Measurements from ENCODE around the gene TSPAN8.

DNA sequence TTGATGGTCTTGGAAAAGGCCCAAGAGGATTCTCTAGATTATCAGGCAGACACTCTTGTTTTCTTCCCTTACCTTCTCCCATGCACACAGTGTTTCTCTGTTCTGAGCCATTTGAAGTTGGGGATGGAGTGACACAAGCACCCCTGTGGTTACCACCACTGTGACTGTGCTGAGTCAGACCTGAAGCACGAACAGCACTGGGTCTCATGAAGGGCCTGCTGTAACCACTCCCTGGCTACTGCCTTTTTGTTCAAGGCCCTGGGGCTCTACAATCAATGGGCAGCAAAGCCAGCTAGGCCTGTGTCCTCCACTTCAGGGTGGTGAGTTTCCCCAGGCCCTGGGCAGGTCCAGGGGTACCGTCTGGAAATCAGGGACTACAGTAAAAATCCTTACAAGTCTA lies 65.5 kb downstream of the TSPAN8 start:
- no peak for TF ChIP-seq NFE2L1 (CRISPR knock-in tag; IDR thresholded peaks at IDR 0.05)
- TF ChIP-seq, protein P1, sequence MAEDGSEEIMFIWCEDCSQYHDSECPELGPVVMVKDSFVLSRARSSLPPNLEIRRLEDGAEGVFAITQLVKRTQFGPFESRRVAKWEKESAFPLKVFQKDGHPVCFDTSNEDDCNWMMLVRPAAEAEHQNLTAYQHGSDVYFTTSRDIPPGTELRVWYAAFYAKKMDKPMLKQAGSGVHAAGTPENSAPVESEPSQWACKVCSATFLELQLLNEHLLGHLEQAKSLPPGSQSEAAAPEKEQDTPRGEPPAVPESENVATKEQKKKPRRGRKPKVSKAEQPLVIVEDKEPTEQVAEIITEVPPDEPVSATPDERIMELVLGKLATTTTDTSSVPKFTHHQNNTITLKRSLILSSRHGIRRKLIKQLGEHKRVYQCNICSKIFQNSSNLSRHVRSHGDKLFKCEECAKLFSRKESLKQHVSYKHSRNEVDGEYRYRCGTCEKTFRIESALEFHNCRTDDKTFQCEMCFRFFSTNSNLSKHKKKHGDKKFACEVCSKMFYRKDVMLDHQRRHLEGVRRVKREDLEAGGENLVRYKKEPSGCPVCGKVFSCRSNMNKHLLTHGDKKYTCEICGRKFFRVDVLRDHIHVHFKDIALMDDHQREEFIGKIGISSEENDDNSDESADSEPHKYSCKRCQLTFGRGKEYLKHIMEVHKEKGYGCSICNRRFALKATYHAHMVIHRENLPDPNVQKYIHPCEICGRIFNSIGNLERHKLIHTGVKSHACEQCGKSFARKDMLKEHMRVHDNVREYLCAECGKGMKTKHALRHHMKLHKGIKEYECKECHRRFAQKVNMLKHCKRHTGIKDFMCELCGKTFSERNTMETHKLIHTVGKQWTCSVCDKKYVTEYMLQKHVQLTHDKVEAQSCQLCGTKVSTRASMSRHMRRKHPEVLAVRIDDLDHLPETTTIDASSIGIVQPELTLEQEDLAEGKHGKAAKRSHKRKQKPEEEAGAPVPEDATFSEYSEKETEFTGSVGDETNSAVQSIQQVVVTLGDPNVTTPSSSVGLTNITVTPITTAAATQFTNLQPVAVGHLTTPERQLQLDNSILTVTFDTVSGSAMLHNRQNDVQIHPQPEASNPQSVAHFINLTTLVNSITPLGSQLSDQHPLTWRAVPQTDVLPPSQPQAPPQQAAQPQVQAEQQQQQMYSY (CRISPR knock-in tag; IDR thresholded peaks at IDR 0.05) = no peak
- no peak for TF ChIP-seq PRRX2 (CRISPR knock-in tag; IDR thresholded peaks at IDR 0.05)
- TF ChIP-seq, protein P2, sequence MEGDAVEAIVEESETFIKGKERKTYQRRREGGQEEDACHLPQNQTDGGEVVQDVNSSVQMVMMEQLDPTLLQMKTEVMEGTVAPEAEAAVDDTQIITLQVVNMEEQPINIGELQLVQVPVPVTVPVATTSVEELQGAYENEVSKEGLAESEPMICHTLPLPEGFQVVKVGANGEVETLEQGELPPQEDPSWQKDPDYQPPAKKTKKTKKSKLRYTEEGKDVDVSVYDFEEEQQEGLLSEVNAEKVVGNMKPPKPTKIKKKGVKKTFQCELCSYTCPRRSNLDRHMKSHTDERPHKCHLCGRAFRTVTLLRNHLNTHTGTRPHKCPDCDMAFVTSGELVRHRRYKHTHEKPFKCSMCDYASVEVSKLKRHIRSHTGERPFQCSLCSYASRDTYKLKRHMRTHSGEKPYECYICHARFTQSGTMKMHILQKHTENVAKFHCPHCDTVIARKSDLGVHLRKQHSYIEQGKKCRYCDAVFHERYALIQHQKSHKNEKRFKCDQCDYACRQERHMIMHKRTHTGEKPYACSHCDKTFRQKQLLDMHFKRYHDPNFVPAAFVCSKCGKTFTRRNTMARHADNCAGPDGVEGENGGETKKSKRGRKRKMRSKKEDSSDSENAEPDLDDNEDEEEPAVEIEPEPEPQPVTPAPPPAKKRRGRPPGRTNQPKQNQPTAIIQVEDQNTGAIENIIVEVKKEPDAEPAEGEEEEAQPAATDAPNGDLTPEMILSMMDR (IDR thresholded peaks at IDR 0.05) = no peak
- TF ChIP-seq CBFB (CRISPR knock-in tag; IDR thresholded peaks at IDR 0.05; ENCODE audit: low read depth) = no peak
- no peak for TF ChIP-seq TCF7 (CRISPR knock-in tag; IDR thresholded peaks at IDR 0.05; ENCODE audit: low read depth)
- no peak for TF ChIP-seq ZBTB21 (CRISPR knock-in tag; IDR thresholded peaks at IDR 0.05; ENCODE audit: borderline replicate concordance)
- TF ChIP-seq, protein P3, sequence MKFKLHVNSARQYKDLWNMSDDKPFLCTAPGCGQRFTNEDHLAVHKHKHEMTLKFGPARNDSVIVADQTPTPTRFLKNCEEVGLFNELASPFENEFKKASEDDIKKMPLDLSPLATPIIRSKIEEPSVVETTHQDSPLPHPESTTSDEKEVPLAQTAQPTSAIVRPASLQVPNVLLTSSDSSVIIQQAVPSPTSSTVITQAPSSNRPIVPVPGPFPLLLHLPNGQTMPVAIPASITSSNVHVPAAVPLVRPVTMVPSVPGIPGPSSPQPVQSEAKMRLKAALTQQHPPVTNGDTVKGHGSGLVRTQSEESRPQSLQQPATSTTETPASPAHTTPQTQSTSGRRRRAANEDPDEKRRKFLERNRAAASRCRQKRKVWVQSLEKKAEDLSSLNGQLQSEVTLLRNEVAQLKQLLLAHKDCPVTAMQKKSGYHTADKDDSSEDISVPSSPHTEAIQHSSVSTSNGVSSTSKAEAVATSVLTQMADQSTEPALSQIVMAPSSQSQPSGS (CRISPR knock-in tag; IDR thresholded peaks at IDR 0.05; ENCODE audit: borderline replicate concordance, low read depth) = no peak
- TF ChIP-seq, protein P4, sequence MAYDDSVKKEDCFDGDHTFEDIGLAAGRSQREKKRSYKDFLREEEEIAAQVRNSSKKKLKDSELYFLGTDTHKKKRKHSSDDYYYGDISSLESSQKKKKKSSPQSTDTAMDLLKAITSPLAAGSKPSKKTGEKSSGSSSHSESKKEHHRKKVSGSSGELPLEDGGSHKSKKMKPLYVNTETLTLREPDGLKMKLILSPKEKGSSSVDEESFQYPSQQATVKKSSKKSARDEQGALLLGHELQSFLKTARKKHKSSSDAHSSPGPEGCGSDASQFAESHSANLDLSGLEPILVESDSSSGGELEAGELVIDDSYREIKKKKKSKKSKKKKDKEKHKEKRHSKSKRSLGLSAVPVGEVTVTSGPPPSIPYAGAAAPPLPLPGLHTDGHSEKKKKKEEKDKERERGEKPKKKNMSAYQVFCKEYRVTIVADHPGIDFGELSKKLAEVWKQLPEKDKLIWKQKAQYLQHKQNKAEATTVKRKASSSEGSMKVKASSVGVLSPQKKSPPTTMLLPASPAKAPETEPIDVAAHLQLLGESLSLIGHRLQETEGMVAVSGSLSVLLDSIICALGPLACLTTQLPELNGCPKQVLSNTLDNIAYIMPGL (CRISPR knock-in tag; IDR thresholded peaks at IDR 0.05) = no peak
- no peak for TF ChIP-seq NR3C1 (CRISPR knock-in tag; conservative IDR thresholded peaks at IDR 0.05; ENCODE audit: low read depth)

Measured in WTC11 (cell line).